ENCODE results near the gene SOX10.

- no peak for TF ChIP-seq CTCF (conservative IDR thresholded peaks at IDR 0.05; ENCODE audit: low read length)
- no peak for TF ChIP-seq EZH2phosphoT487 (IDR thresholded peaks at IDR 0.05; ENCODE audit: borderline replicate concordance)
Measured at GRCh38 chr22:38005943-38006342, 21.6 kb upstream of the SOX10 start.

Measured in Loucy (cell line).